K562 (cell line): ENCODE results near the gene RYR1. TPM values are rescaled to one million over a fixed set of nuclear protein-coding genes. Genes with fewer than 3 reads are reported as not detected.
A peak's percentile ranks its signal among the peaks of the same experiment; 100 is the strongest.

Source experiments
- ATAC-seq: fragments of 200-7000 bp; cut with Tn5 transposase; 3 replicates; pipeline ENCODE4 v1.9.1; 2020; ENCODE audit warnings: moderate library complexity
- BruUV-seq: library from RNA; stranded (reverse); fragments of 400-500 nt; replicated peaks from 2 replicates; lab custom pipeline; 2021; lab: Mats Ljungman, UMichigan
- CTCF ChIA-PET: fragments of 300-600 bp; formaldehyde crosslinking; extraction: SDS; loops from one replicate; lab custom pipeline; 2021; ENCODE audit warnings: low intra/inter-chr PET ratio; lab: Yijun Ruan, JAX
- POLR2A ChIA-PET: fragments of 300-600, 350-650 bp; sonication (Branson Sonifier 250); formaldehyde crosslinking; extraction: SDS; loops from one replicate; lab custom pipeline; 2021; ENCODE audit warnings: antibody characterized with exemption, inconsistent platforms; lab: Yijun Ruan, JAX
- DNase-seq, 4 experiments: peaks; one replicate each; pipeline versions ENCODE4 v3.0.0 to v3.0.0-alpha.2; 2011 to 2018; ENCODE audit warnings: low spot score in 3 of 4, mixed read lengths in 3 of 4; ENCODE audit errors: extremely low read depth in 1 of 4
- FAIRE-seq: peaks from 2 replicates; lab custom pipeline; 2011; peaks lifted over from hg19 to GRCh38; lab: Jason Lieb, UNC
- H2AFZ ChIP-seq: 2 replicates; pipeline ENCODE4 v1.6.0; 2011; ENCODE audit warnings: low read depth, low read length, control low read depth, inconsistent platforms
- H3K27ac ChIP-seq: fragments of 200-600 bp; 3 replicates; pipeline ENCODE4 v1.8.0; 2011; ENCODE audit warnings: low read depth, mild to moderate bottlenecking, control low read depth, inconsistent platforms, low read length, moderate library complexity, mixed read lengths; ENCODE audit errors: extremely low read depth
- H3K27me3 ChIP-seq, 2 experiments: fragments of 300-600 bp in 1 of 2; 2 replicates in 1 of 2; 3 replicates in 1 of 2; pipeline versions ENCODE4 v1.6.0 to v1.8.0; 2011; ENCODE audit warnings: inconsistent platforms in 2 of 2, low read length in 2 of 2, mild to moderate bottlenecking in 1 of 2, mixed read lengths in 1 of 2, moderate library complexity in 1 of 2; ENCODE audit not compliant: control insufficient read depth in 2 of 2, insufficient read depth in 2 of 2
- H3K36me3 ChIP-seq: fragments of 300-600 bp; 3 replicates; pipeline ENCODE4 v1.8.0; 2011; ENCODE audit warnings: mild to moderate bottlenecking, low read length, inconsistent platforms; ENCODE audit not compliant: control insufficient read depth, insufficient read depth
- H3K4me1 ChIP-seq, 2 experiments: fragments of 200-600 bp in 1 of 2; replicated peaks in 1 of 2; 2 replicates in 1 of 2; 3 replicates in 1 of 2; pipeline versions ENCODE4 v1.5.1 to v1.8.0; 2011; ENCODE audit warnings: inconsistent platforms in 2 of 2, low read length in 2 of 2, mild to moderate bottlenecking in 1 of 2, mixed read lengths in 1 of 2, moderate library complexity in 1 of 2; ENCODE audit not compliant: control insufficient read depth in 2 of 2, insufficient read depth in 2 of 2
- H3K4me2 ChIP-seq: 2 replicates; pipeline ENCODE4 v1.6.1; 2011; ENCODE audit warnings: low read length, control low read depth, inconsistent platforms, mixed read lengths; ENCODE audit not compliant: insufficient read depth
- H3K4me3 ChIP-seq: fragments of 200-600 bp; sonication (generic), shearing (Covaris generic); 2 replicates; pipeline ENCODE4 v1.5.1; 2016; ENCODE audit warnings: control low read depth, inconsistent platforms
- H3K79me2 ChIP-seq: fragments of 200-600 bp; 3 replicates; pipeline ENCODE4 v1.8.0; 2011; ENCODE audit warnings: low read length, inconsistent platforms; ENCODE audit not compliant: control insufficient read depth, insufficient read depth
- H3K9ac ChIP-seq, 2 experiments: 2 replicates each; pipeline versions ENCODE4 v1.6.0 to v1.6.1; 2011; ENCODE audit warnings: low read depth in 2 of 2, low read length in 2 of 2, control low read depth in 1 of 2, inconsistent platforms in 1 of 2, mild to moderate bottlenecking in 1 of 2, mixed read lengths in 1 of 2; ENCODE audit not compliant: insufficient read depth in 1 of 2
- H3K9me1 ChIP-seq: one replicate; pipeline ENCODE4 v1.6.0; 2011; ENCODE audit warnings: inconsistent platforms, mild to moderate bottlenecking, low read length, moderate library complexity; ENCODE audit not compliant: control insufficient read depth, insufficient read depth
- H3K9me3 ChIP-seq: replicated peaks from 2 replicates; pipeline ENCODE4 v1.5.1; 2011; ENCODE audit warnings: low read depth, low read length, inconsistent platforms; ENCODE audit not compliant: control insufficient read depth, insufficient read depth
- H4K20me1 ChIP-seq: replicated peaks from 2 replicates; pipeline ENCODE4 v1.6.1; 2011; ENCODE audit warnings: low read length, inconsistent platforms, mixed read lengths; ENCODE audit not compliant: control insufficient read depth, insufficient read depth
- BACH1 ChIP-seq: fragments of 200-800 bp; sonication (Bioruptor generic); IDR thresholded peaks from 2 replicates; pipeline ENCODE4 v1.6.1; 2016; ENCODE audit warnings: missing genetic modification characterization, missing compliant biosample characterization
- CAMTA2 ChIP-seq: fragments of 250-450 bp; sonication (Bioruptor Pico); conservative IDR thresholded peaks from 2 replicates; pipeline ENCODE4 v1.5.1; 2022
- FOXJ2 ChIP-seq: fragments of 200-800 bp; sonication (Bioruptor generic); IDR thresholded peaks from 2 replicates; pipeline ENCODE4 v1.6.1; 2016; ENCODE audit warnings: missing genetic modification characterization, missing compliant biosample characterization
- KLF6 ChIP-seq: fragments of 250-450 bp; sonication (Bioruptor Pico); IDR thresholded peaks from 2 replicates; pipeline ENCODE4 v1.4.0; 2020; ENCODE audit warnings: mild to moderate bottlenecking, moderate library complexity, borderline replicate concordance
- MCM2 ChIP-seq: fragments of 450-650 bp; IDR thresholded peaks from 2 replicates; pipeline ENCODE4 v1.6.1; 2017; ENCODE audit warnings: low read depth, mild to moderate bottlenecking
- MLX ChIP-seq, 2 experiments: fragments of 450-650 bp in 1 of 2; sonication (generic) in 1 of 2; formaldehyde crosslinking; conservative IDR thresholded peaks; 2 replicates each; pipeline versions ENCODE4 v1.4.0 to v1.8.1; 2020 to 2022; ENCODE audit warnings: mild to moderate bottlenecking in 1 of 2, missing genetic modification reagents in 1 of 2
- NR2C1 ChIP-seq, 2 experiments: fragments of 450-650 bp; IDR thresholded peaks; 2 replicates each; pipeline ENCODE4 v1.6.1; 2017; ENCODE audit warnings: mild to moderate bottlenecking in 2 of 2, antibody characterized with exemption in 1 of 2, inconsistent platforms in 1 of 2, missing compliant biosample characterization in 1 of 2, missing genetic modification characterization in 1 of 2
- TFE3 ChIP-seq: fragments of 450-650 bp; formaldehyde crosslinking; IDR thresholded peaks from 2 replicates; pipeline ENCODE4 v1.4.0; 2020; ENCODE audit warnings: mild to moderate bottlenecking, mixed read lengths
- ZNF124 ChIP-seq: sonication (generic); formaldehyde crosslinking; IDR thresholded peaks from 2 replicates; pipeline ENCODE4 v1.8.1; 2022; ENCODE audit warnings: missing genetic modification reagents
- ZNF133 ChIP-seq: fragments of 250-450 bp; sonication (Bioruptor Pico); IDR thresholded peaks from 2 replicates; pipeline ENCODE4 v1.4.0; 2020; ENCODE audit warnings: mild to moderate bottlenecking
- ZNF395 ChIP-seq: fragments of 200-800 bp; sonication (Bioruptor generic); IDR thresholded peaks from 2 replicates; pipeline ENCODE4 v1.6.1; 2017; ENCODE audit warnings: missing genetic modification characterization, missing compliant biosample characterization
- ZNF431 ChIP-seq: sonication (generic); formaldehyde crosslinking; IDR thresholded peaks from 2 replicates; pipeline ENCODE4 v1.8.0; 2022; ENCODE audit warnings: mild to moderate bottlenecking, missing genetic modification reagents
- ZNF511 ChIP-seq: sonication (generic); formaldehyde crosslinking; IDR thresholded peaks from 2 replicates; pipeline ENCODE4 v1.8.0; 2022; ENCODE audit warnings: mild to moderate bottlenecking, missing genetic modification reagents
- ZSCAN29 ChIP-seq: fragments of 450-650 bp; IDR thresholded peaks from 2 replicates; pipeline ENCODE4 v1.6.1; 2017
- WGBS: fragments of 100-300 bp; shearing (Covaris generic); methylation state at CpG from one replicate; pipeline ENCODE4 v1.1.6; 2016; ENCODE audit warnings: low coverage, mixed read lengths; ENCODE audit not compliant: insufficient coverage; ENCODE audit errors: missing lambda C conversion rate; 5-methylcytosine and 5-hydroxymethylcytosine counted together
- in situ Hi-C: fragments of 300-500 bp; cut with MboI; formaldehyde crosslinking; loops from 4 replicates; pipeline ENCODE4 v1.15.0; 2018; ENCODE audit warnings: inconsistent platforms, mixed read lengths
- intact Hi-C: fragments of 100-400 bp; cut with micrococcal nuclease; formaldehyde crosslinking; loops from 2 replicates; pipeline ENCODE4 v1.14.2; 2022
- polyA plus RNA-seq, 8 experiments: library from polyadenylated mRNA; depleted of rRNA in 4 of 8; stranded (reverse) in 5 of 8; unstranded in 3 of 8; fragments of >200 nt; fragmentation: Nextera tagmentation in 2 of 8; fragmentation: Illumina TruSeq in 1 of 8; extraction: Ambion mirVana in 2 of 8; extraction: Trizol in 1 of 8; gene quantifications; 2 replicates each; pipeline versions ENCODE4 v1.2.1 to v1.2.3, GENCODE V29; 2011 to 2014; ENCODE audit warnings: inconsistent platforms in 1 of 8, missing spikeins in 1 of 8
- total RNA-seq, 7 experiments: library from RNA; depleted of rRNA in 6 of 7; stranded (reverse); fragments of >200 nt in 6 of 7; fragmentation: Illumina TruSeq in 2 of 7; extraction: Trizol in 2 of 7; gene quantifications; 2 replicates each; pipeline versions ENCODE4 v1.2.1 to v1.2.3, GENCODE V29; 2011 to 2021; ENCODE audit warnings: low replicate concordance in 1 of 7

The RYR1 gene
- total and polyA plus RNA-seq, 9 of the 15 experiments (the other 6 are each of a cell fraction or from before 2014, with no cell fraction given) = 0.11 to 7.4 (median 3.7) TPM

GRCh38 chr19:38508507-38508906 is 75.0 kb downstream of the RYR1 start:
- H4K20me1 ChIP-seq = no peaks in the 10 kb centered on the region
- peak in 1 of 4 experiments; percentile 13 for DNase-seq
- BruUV-seq = no TSS peak
- no peaks in the 10 kb centered on the region for H3K9me3 ChIP-seq
- no peaks in the 10 kb centered on the region for H3K9me1 ChIP-seq
- H3K4me3 ChIP-seq = no peak overlapping the region
- H3K27ac ChIP-seq = no peak overlapping the region
- no peak for ATAC-seq
- POLR2A ChIA-PET = interaction anchor here (0.7 kb wide), 1 partner anchor 31 kb away, joined by 3 read pairs; no protein-coding TSS in a partner anchor
- peaks cover 22% of the 10 kb centered on the region; the same call in 1 of the 3 replicates for H3K36me3 ChIP-seq
- TF ChIP-seq KLF6 (CRISPR knock-in tag) (no peak), ZNF395 (CRISPR knock-in tag) (no peak), ZSCAN29 (no peak), ZNF511 (CRISPR knock-in tag) (no peak), MLX (CRISPR knock-in tag; conservative IDR thresholded peaks at IDR 0.05) (no peak), ZNF431 (CRISPR knock-in tag) (no peak), BACH1 (tag) (no peak), NR2C1 (IDR thresholded peaks at IDR 0.05) (no peak), NR2C1 (tag; IDR thresholded peaks at IDR 0.05) (no peak), CAMTA2 (CRISPR knock-in tag) (no peak), FOXJ2 (tag) (no peak), TFE3 (CRISPR knock-in tag) (no peak), ZNF133 (no peak), ZNF124 (CRISPR knock-in tag) (no peak), MCM2 (no peak)
- no peaks in the 10 kb centered on the region for H3K27me3 ChIP-seq
- H3K4me2 ChIP-seq = no peak overlapping the region
- in situ Hi-C loops (no loop called here), intact Hi-C loops (loop anchor here (5.0 kb wide), 1 partner anchor 96 kb away; no protein-coding TSS in a partner anchor)
- no peak overlapping the region for H2AFZ ChIP-seq
- FAIRE-seq = no peak
- no peaks in the 10 kb centered on the region for H3K79me2 ChIP-seq
- CTCF ChIA-PET = no interaction called here
- H3K4me1 ChIP-seq = peaks cover 13 to 28% of the 10 kb centered on the region in 2 experiments; a peak in 4 of 5 replicates
- 27% methylated on average over 6 of the region's 6 CpGs for WGBS
- H3K9ac ChIP-seq = peak overlapping the region in 1 of 2 experiments; percentile 61; a peak in 2 of 4 replicates
